Urinary bladder (tissue), 4 donors: ENCODE results near the gene FBN1. TPM values are rescaled to one million over a fixed set of nuclear protein-coding genes. Genes with fewer than 3 reads are reported as not detected.

Source experiments
- DNase-seq: peaks from one replicate; pipeline ENCODE4 v3.0.0-alpha.2; 2015; ENCODE audit errors: extremely low spot score
- H3K27ac ChIP-seq: one replicate; pipeline ENCODE4 v1.5.1; 2013; ENCODE audit warnings: low read depth, mild to moderate bottlenecking, moderate library complexity
- H3K36me3 ChIP-seq: one replicate; pipeline ENCODE4 v1.6.1; 2013; ENCODE audit warnings: mild to moderate bottlenecking, moderate library complexity; ENCODE audit not compliant: insufficient read depth
- H3K4me1 ChIP-seq: one replicate; pipeline ENCODE4 v1.6.1; 2013; ENCODE audit warnings: mild to moderate bottlenecking, moderate library complexity; ENCODE audit not compliant: insufficient read depth
- H3K4me3 ChIP-seq: one replicate; pipeline ENCODE4 v1.5.1; 2013; ENCODE audit warnings: low read depth, low read length
- WGBS: extraction: QIAGEN DNeasy Blood & Tissue Kit; methylation state at CpG from one replicate; pipeline ENCODE4 v1.1.7; 2013; 5-methylcytosine and 5-hydroxymethylcytosine counted together
- polyA plus RNA-seq: library from polyadenylated mRNA; stranded (reverse); fragments of 200-250 nt; gene quantifications from one replicate; pipeline ENCODE4 v1.2.3, GENCODE V29; 2013
- total RNA-seq: library from RNA; depleted of rRNA; stranded (reverse); fragments of >200 nt; gene quantifications from one replicate; pipeline ENCODE4 v1.2.3, GENCODE V29; 2014
- donor health status: healthy with polysubstance abuse.
- donor health status: healthy.

The FBN1 gene
- total and polyA plus RNA-seq, 2 donors: 75.5 to 698 TPM

GRCh38 chr15:48413304-48413703 lies 232.2 kb downstream of the FBN1 start:
- Histone ChIP-seq H3K27ac (no peak overlapping the region), H3K4me3 (no peak overlapping the region), H3K36me3 (no peaks in the 10 kb centered on the region), H3K4me1 (peaks cover 1% of the 10 kb centered on the region)
- WGBS: 73% methylated on average over 6 of the region's 6 CpGs
- DNase-seq: no peak

DNA sequence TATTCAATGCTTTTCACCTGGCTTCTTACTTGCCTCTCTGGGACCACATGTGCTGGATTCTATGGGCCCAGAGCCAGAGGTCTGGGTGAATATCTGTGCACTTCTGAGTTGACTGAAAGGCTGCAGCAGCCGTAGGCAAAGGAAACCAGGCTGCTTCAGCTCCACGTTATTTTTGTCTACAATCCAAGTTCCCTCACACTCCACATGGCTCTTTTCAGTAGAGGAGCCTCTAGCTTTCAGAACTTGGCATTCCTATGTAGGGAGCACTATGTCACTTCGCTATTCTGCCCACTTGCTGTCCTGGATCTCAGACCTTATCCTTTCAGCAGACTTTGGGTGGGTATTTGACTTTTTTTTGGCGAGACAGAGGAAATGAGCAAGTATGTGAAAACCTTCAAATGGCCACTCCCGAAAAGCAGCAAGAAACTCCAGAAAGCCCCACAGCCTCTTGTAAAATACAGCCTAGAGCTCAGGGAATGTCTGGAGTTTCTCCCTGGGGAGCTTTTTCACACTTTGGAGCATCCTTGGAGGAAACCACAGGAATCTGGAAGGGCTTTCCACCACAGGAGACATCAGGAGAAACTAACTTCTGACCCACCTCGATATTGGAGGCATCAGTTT lies 233.4 kb downstream of the FBN1 start:
- H3K27ac ChIP-seq: no peak overlapping the region
- peaks cover 1% of the 10 kb centered on the region for H3K4me1 ChIP-seq
- no peak for DNase-seq
- no peaks in the 10 kb centered on the region for H3K36me3 ChIP-seq
- WGBS: 66% methylated on average over 6 of the region's 6 CpGs
- no peak overlapping the region for H3K4me3 ChIP-seq

- H3K27ac ChIP-seq: no peak overlapping the region
- no peaks in the 10 kb centered on the region for H3K36me3 ChIP-seq
- peaks cover 1% of the 10 kb centered on the region for H3K4me1 ChIP-seq
- no peak for DNase-seq
- 91% methylated on average over 2 of the region's 2 CpGs for WGBS
- H3K4me3 ChIP-seq: no peak overlapping the region
Observed at GRCh38 chr15:48409623-48410022, 235.9 kb downstream of the FBN1 start.

DNA sequence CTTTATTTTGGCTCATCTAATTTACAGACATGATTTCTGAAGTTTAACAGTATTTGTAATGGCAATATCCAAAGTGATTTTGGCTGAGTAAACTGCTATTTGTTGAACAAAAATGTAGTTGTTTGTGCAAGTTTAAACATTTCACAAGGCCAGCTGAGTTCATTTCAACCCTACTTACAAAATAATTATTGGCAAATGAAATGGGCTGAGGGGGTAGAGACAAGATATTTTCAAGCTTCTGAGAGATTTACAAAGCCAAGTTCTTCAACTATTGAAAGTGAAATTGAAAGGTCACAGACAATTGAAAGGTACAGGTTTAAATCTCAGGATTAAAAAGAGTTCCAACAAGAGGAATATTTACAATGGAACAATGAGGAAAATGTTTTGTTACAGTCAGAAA lies 237.2 kb downstream of the FBN1 start:
- no peak overlapping the region for H3K4me3 ChIP-seq
- no peak for DNase-seq
- peaks cover 1% of the 10 kb centered on the region for H3K4me1 ChIP-seq
- no peaks in the 10 kb centered on the region for H3K36me3 ChIP-seq
- H3K27ac ChIP-seq: no peak overlapping the region

- no peak overlapping the region for H3K4me3 ChIP-seq
- H3K36me3 ChIP-seq: no peaks in the 10 kb centered on the region
- peaks cover 1% of the 10 kb centered on the region for H3K4me1 ChIP-seq
- H3K27ac ChIP-seq: no peak overlapping the region
- DNase-seq: no peak
- 73% methylated on average over 1 of the region's 1 CpG for WGBS
Observed at GRCh38 chr15:48407646-48408045, 237.9 kb downstream of the FBN1 start.

DNA sequence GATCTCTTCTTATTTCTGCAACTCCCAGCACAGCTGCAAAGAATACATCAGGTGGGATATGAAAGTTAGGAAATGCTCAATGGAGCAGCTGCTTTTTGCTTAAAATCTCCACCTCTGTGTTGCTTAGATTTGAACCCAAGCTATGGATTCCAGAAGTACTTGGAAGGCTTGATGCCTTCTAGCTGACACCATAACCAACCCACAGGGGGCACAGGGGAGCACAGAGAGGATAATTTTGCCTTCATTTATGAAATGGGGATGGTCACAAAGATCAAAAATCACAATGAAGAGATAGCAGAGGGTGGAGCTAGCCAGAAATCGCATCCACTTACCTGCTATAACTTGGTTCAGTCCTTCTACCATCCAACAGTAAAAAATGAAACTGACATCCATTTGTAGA lies 238.6 kb downstream of the FBN1 start:
- Histone ChIP-seq H3K4me1 (peaks cover 1% of the 10 kb centered on the region), H3K36me3 (no peaks in the 10 kb centered on the region), H3K4me3 (no peak overlapping the region), H3K27ac (no peak overlapping the region)
- DNase-seq: no peak
- WGBS: 95% methylated on average over 1 of the region's 1 CpG

- DNase-seq: no peak
- WGBS: 70% methylated on average over 8 of the region's 8 CpGs
- Histone ChIP-seq H3K36me3 (no peaks in the 10 kb centered on the region), H3K4me3 (no peak overlapping the region), H3K27ac (no peak overlapping the region), H3K4me1 (peaks cover 1% of the 10 kb centered on the region)
Observed at GRCh38 chr15:48406266-48406891, 239.1 kb downstream of the FBN1 start.

DNA sequence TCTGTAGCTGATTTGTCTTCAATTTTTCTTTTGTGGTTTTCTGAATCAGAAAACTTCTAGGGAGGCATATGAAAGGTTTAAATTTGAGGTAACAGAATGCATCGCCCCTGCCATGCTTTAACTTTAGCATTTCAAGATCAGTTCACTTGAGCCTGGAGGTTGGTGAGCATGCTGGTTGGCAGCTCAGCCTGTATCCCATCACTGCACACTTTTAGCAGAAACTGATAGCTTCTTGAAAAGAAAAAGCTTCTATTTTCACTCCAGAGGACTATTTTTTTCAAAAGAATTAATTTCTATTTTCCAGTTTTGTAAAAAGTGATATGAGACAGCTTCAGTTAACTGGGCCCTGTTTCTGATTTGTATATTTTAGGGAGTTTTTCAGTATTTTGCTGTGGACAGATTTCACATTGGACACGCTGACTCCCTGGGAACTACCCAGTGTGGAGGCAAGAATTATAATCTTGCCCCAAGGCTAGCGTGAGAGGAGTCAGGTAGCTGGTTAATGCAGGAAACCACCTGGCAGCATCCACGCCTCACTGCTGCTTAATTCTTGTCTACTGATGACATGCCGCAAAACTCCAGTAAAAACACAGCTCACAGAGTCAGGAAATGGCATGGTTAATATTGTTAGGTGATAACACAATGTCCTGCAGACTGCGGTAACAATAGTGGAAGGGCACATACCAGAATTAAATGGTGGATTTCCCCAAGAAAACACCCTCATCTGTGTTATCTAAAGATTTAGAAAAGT lies 242.9 kb downstream of the FBN1 start:
- 73% methylated on average over 6 of the region's 6 CpGs for WGBS
- no peaks in the 10 kb centered on the region for H3K36me3 ChIP-seq
- no peaks in the 10 kb centered on the region for H3K4me1 ChIP-seq
- H3K27ac ChIP-seq: no peak overlapping the region
- no peak overlapping the region for H3K4me3 ChIP-seq
- no peak for DNase-seq

DNA sequence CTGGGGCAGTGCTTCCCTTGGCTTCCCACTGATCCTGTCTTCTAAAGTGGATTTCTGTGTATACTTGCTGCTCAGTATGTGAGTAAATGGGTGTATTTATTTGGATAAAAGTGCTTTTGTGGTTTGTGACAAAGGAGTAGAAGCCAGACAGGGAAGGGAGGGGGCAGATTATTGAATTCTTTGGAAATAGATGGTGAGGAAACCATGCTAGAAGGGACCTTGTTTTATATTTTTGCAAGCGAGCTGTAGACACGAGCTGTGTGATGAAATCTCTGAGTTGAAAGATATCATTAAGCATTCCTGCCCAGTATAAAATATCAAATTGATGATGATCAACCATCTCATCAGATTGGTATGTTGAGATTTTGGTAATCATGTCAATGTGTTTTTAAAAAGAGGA lies 245.4 kb downstream of the FBN1 start:
- WGBS: 69% methylated on average over 2 of the region's 2 CpGs
- Histone ChIP-seq H3K36me3 (no peaks in the 10 kb centered on the region), H3K4me3 (no peak overlapping the region), H3K27ac (no peak overlapping the region), H3K4me1 (no peaks in the 10 kb centered on the region)
- no peak for DNase-seq

- DNase-seq: no peak
- no peak overlapping the region for H3K27ac ChIP-seq
Observed at GRCh38 chr15:48397841-48398240, 247.7 kb downstream of the FBN1 start.

GRCh38 chr15:48396020-48396419 lies 249.5 kb downstream of the FBN1 start:
- WGBS: 77% methylated on average over 5 of the region's 5 CpGs
- Histone ChIP-seq H3K4me1 (no peaks in the 10 kb centered on the region), H3K36me3 (no peaks in the 10 kb centered on the region), H3K27ac (no peak overlapping the region), H3K4me3 (no peak overlapping the region)
- DNase-seq: no peak

More at GRCh38 chr15:48397841-48398240, 247.7 kb downstream of the FBN1 start:
- 30% methylated on average over 5 of the region's 5 CpGs for WGBS
- no peak overlapping the region for H3K4me3 ChIP-seq
- H3K36me3 ChIP-seq: no peaks in the 10 kb centered on the region
- H3K4me1 ChIP-seq: no peaks in the 10 kb centered on the region

DNA sequence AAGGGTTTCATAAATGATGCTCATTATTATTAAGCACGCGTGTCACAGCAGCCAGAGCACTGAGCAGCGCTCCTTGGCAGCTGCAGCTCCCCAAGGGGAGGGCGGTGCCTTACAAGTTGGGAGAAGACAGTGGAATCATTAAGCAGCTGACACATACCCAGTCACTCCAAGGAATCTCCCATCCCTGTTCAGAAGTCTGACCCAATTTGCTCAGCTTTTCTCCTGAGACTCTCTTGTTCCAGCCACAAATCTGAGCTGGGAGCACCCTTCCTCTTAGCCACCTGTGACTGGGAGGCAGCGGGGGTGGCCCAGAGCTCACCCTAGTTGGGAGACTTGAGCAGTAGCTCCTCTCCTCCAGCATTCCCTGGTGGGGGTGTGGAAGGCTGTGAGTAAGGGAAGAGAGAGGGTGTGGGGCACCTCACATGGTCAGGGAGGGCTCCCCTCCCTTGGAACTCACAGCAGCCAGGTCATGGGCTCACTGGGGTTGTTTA lies 249.9 kb downstream of the FBN1 start:
- no peaks in the 10 kb centered on the region for H3K36me3 ChIP-seq
- no peak for DNase-seq
- H3K4me3 ChIP-seq: no peak overlapping the region
- H3K27ac ChIP-seq: no peak overlapping the region
- H3K4me1 ChIP-seq: no peaks in the 10 kb centered on the region
- 67% methylated on average over 5 of the region's 5 CpGs for WGBS

GRCh38 chr15:48394970-48395369 lies 250.5 kb downstream of the FBN1 start:
- no peak for DNase-seq
- Histone ChIP-seq H3K27ac (no peak overlapping the region), H3K4me1 (no peaks in the 10 kb centered on the region), H3K4me3 (no peak overlapping the region), H3K36me3 (no peaks in the 10 kb centered on the region)
- 89% methylated on average over 4 of the region's 4 CpGs for WGBS
